A549 (cell line): ENCODE measurements around the gene STEAP1B. TPM values are rescaled to one million over a fixed set of nuclear protein-coding genes. Genes with fewer than 3 reads are reported as not detected.

Experiments
- ATAC-seq, 2 experiments: fragments of 200-7000 bp in 1 of 2; fragments of >200 bp in 1 of 2; cut with Nextera tagmentation in 1 of 2; cut with Tn5 transposase in 1 of 2; 3 replicates each; pipeline versions ENCODE4 v1.8.0 to v1.9.1; 2018 to 2020; ENCODE audit warnings: mild to moderate bottlenecking in 1 of 2, moderate library complexity in 1 of 2
- CTCF ChIA-PET: fragments of 300-600 bp; sonication (Branson Sonifier 250); formaldehyde crosslinking; extraction: SDS; loops from one replicate; lab custom pipeline; 2021; ENCODE audit warnings: antibody characterized with exemption, inconsistent platforms; lab: Yijun Ruan, JAX
- POLR2A ChIA-PET: fragments of 350-600 bp; formaldehyde crosslinking; extraction: SDS; loops from one replicate; lab custom pipeline; 2021; ENCODE audit warnings: antibody characterized with exemption, inconsistent platforms; lab: Yijun Ruan, JAX
- DNase-seq, 2 experiments: peaks; one replicate each; pipeline versions ENCODE4 v3.0.0 to v3.0.0-alpha.2; 2011 to 2016; ENCODE audit warnings: low read depth in 1 of 2, low spot score in 1 of 2
- FAIRE-seq: peaks from 2 replicates; lab custom pipeline; 2011; peaks lifted over from hg19 to GRCh38; lab: Jason Lieb, UNC
- H3K27ac ChIP-seq, 2 experiments: fragments of >200 bp; sonication (Bioruptor Twin); formaldehyde crosslinking; 3 replicates each; pipeline ENCODE4 v1.5.1; 2016 to 2017
- H3K4me1 ChIP-seq: fragments of >200 bp; sonication (Bioruptor Twin); formaldehyde crosslinking; 3 replicates; pipeline ENCODE4 v1.6.1; 2016
- H3K4me2 ChIP-seq: fragments of >200 bp; sonication (Bioruptor Twin); formaldehyde crosslinking; 3 replicates; pipeline ENCODE4 v1.6.1; 2016
- H3K4me3 ChIP-seq: fragments of >200 bp; sonication (Bioruptor Twin); formaldehyde crosslinking; 3 replicates; pipeline ENCODE4 v1.5.1; 2016
- H3K9me3 ChIP-seq: fragments of >200 bp; sonication (Bioruptor Twin); formaldehyde crosslinking; 3 replicates; pipeline ENCODE4 v1.6.1; 2016
- BHLHE40 ChIP-seq: IDR thresholded peaks from 2 replicates; pipeline ENCODE4 v1.6.1; 2012; ENCODE audit warnings: low read depth, low read length, inconsistent platforms
- CBX2 ChIP-seq: fragments of 200-600 bp; sonication (generic); IDR thresholded peaks from 2 replicates; pipeline ENCODE4 v1.6.1; 2016; ENCODE audit warnings: low read depth, mild to moderate bottlenecking, borderline replicate concordance
- CBX8 ChIP-seq: fragments of 200-600 bp; sonication (generic); IDR thresholded peaks from 2 replicates; pipeline ENCODE4 v1.6.1; 2016
- CEBPB ChIP-seq, 2 experiments: fragments of >200 bp in 1 of 2; sonication (Bioruptor Twin) in 1 of 2; formaldehyde crosslinking in 1 of 2; IDR thresholded peaks; 2 replicates each; pipeline ENCODE4 v1.6.1; 2012 to 2016
- CHD2 ChIP-seq: fragments of 150-350 bp; IDR thresholded peaks from 2 replicates; pipeline ENCODE4 v1.6.1; 2014; ENCODE audit warnings: low read length; ENCODE audit not compliant: partially characterized antibody
- ESRRA ChIP-seq: fragments of 150-350 bp; IDR thresholded peaks from 2 replicates; pipeline ENCODE4 v1.6.1; 2014; ENCODE audit warnings: mild to moderate bottlenecking, low read length, borderline replicate concordance
- JUN ChIP-seq, 2 experiments: fragments of >200 bp; sonication (Bioruptor Twin); formaldehyde crosslinking; IDR thresholded peaks; 2 replicates in 1 of 2; 3 replicates in 1 of 2; pipeline ENCODE4 v1.6.1; 2016 to 2017
- KDM5A ChIP-seq: fragments of 200-600 bp; sonication (generic); IDR thresholded peaks from 2 replicates; pipeline ENCODE4 v1.6.1; 2016; ENCODE audit warnings: antibody characterized with exemption, mild to moderate bottlenecking
- MAFK ChIP-seq: fragments of 450-650 bp; IDR thresholded peaks from 2 replicates; pipeline ENCODE4 v1.6.1; 2014; ENCODE audit not compliant: partially characterized antibody
- NFE2L2 ChIP-seq: fragments of 150-350 bp; conservative IDR thresholded peaks from 2 replicates; pipeline ENCODE4 v1.6.1; 2014; ENCODE audit warnings: low read length
- NR3C1 ChIP-seq: fragments of >200 bp; sonication (Bioruptor Twin); formaldehyde crosslinking; IDR thresholded peaks from 3 replicates; pipeline ENCODE4 v1.6.1; 2017
- PHF8 ChIP-seq: fragments of 200-600 bp; sonication (generic); IDR thresholded peaks from 2 replicates; pipeline ENCODE4 v1.6.1; 2016; ENCODE audit warnings: low read depth, mild to moderate bottlenecking, antibody characterized with exemption, moderate library complexity, borderline replicate concordance
- POLR2A ChIP-seq: IDR thresholded peaks from 2 replicates; pipeline ENCODE4 v1.6.1; 2012; ENCODE audit warnings: mild to moderate bottlenecking, low read length
- RNF2 ChIP-seq: fragments of 200-600 bp; sonication (generic); IDR thresholded peaks from 2 replicates; pipeline ENCODE4 v1.6.1; 2016; ENCODE audit warnings: low read depth, mild to moderate bottlenecking, antibody characterized with exemption, moderate library complexity, borderline replicate concordance
- SREBF2 ChIP-seq: fragments of 450-650 bp; IDR thresholded peaks from 2 replicates; pipeline ENCODE4 v1.6.1; 2014; ENCODE audit warnings: mild to moderate bottlenecking, moderate library complexity
- TFCP2L1 ChIP-seq: fragments of 250-450 bp; sonication (Bioruptor Pico); IDR thresholded peaks from 2 replicates; pipeline ENCODE4 v1.5.0; 2021; ENCODE audit warnings: mild to moderate bottlenecking
- ZC3H11A ChIP-seq: fragments of 450-650 bp; IDR thresholded peaks from 2 replicates; pipeline ENCODE4 v1.6.1; 2014; ENCODE audit warnings: antibody characterized with exemption, mild to moderate bottlenecking
- ZNF302 ChIP-seq: fragments of 250-450 bp; sonication (Bioruptor Pico); IDR thresholded peaks from 2 replicates; pipeline ENCODE4 v1.9.0; 2021; ENCODE audit warnings: inconsistent platforms, mild to moderate bottlenecking, moderate library complexity
- WGBS: methylation state at CpG from one replicate; pipeline ENCODE4 v1.1.6; 2017; ENCODE audit errors: missing lambda C conversion rate; 5-methylcytosine and 5-hydroxymethylcytosine counted together
- polyA plus RNA-seq, 4 experiments: library from polyadenylated mRNA; depleted of rRNA in 3 of 4; stranded (reverse); fragments of >200 nt; fragmentation: RNase III in 1 of 4; extraction: RNeasy Plus Mini Kit Qiagen cat#74134 plus additional on column Dnase treatment in 1 of 4; gene quantifications; 2 replicates in 3 of 4; 3 replicates in 1 of 4; pipeline ENCODE4 v1.2.3, GENCODE V29; 2011 to 2017
- TF ChIP-seq, protein P1 (sequence below): fragments of >200 bp; sonication (Bioruptor Twin); formaldehyde crosslinking; IDR thresholded peaks from 2 replicates; pipeline ENCODE4 v1.6.1; 2016
- TF ChIP-seq, protein P2 (sequence below): fragments of >200 bp; sonication (Bioruptor Twin); formaldehyde crosslinking; IDR thresholded peaks from 3 replicates; pipeline ENCODE4 v1.6.1; 2016
- TF ChIP-seq, protein P3 (sequence below): IDR thresholded peaks from 2 replicates; pipeline ENCODE4 v1.6.1; 2012
- TF ChIP-seq, protein P4 (sequence below): fragments of 450-650 bp; IDR thresholded peaks from 2 replicates; pipeline ENCODE4 v1.6.1; 2014; ENCODE audit warnings: antibody characterized with exemption
- TF ChIP-seq, protein P5 (sequence below): fragments of 200-600 bp; sonication (generic); IDR thresholded peaks from 2 replicates; pipeline ENCODE4 v1.6.1; 2016; ENCODE audit warnings: antibody characterized with exemption, mild to moderate bottlenecking, moderate library complexity

Gene STEAP1B
- polyA plus RNA-seq, 2 of the 4 experiments (the other 2 are of a cell fraction): 0.08 to 0.22 TPM

DNA sequence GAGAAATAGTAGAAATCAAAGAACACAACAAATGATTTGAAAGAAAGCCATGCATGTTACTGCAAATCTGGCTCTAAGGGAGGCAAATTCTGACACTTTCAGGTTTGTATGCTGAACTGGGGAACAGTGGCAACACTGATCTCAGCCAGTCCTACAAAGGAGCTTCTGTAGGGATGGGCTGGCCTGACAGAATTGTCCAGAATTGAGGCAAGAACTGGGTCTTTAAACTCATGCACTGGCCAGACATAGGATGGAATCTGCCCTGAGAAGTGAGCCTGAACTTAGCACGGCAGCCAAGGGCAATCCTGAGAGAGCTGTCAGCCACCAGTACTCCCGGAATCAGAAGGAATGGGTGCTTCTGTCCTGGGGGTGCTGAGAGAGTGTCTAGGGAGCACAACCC lies 72.1 kb downstream of the STEAP1B start:
- H3K4me1 ChIP-seq: no peaks in the 10 kb centered on the region
- no peak overlapping the region for H3K27ac ChIP-seq
- FAIRE-seq (no peak), DNase-seq (no peak), ATAC-seq (no peak)
- WGBS: 31% methylated on average over 2 of the region's 2 CpGs
- TF ChIP-seq, protein P1, sequence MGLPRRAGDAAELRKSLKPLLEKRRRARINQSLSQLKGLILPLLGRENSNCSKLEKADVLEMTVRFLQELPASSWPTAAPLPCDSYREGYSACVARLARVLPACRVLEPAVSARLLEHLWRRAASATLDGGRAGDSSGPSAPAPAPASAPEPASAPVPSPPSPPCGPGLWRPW: no peak
- TF ChIP-seq POLR2A (no peak), BHLHE40 (no peak), ZNF302 (CRISPR knock-in tag) (no peak), NFE2L2 (no peak), RNF2 (no peak), CHD2 (no peak)
- TF ChIP-seq, protein P2, sequence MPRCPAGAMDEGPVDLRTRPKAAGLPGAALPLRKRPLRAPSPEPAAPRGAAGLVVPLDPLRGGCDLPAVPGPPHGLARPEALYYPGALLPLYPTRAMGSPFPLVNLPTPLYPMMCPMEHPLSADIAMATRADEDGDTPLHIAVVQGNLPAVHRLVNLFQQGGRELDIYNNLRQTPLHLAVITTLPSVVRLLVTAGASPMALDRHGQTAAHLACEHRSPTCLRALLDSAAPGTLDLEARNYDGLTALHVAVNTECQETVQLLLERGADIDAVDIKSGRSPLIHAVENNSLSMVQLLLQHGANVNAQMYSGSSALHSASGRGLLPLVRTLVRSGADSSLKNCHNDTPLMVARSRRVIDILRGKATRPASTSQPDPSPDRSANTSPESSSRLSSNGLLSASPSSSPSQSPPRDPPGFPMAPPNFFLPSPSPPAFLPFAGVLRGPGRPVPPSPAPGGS: no peak
- TF ChIP-seq, protein P3, sequence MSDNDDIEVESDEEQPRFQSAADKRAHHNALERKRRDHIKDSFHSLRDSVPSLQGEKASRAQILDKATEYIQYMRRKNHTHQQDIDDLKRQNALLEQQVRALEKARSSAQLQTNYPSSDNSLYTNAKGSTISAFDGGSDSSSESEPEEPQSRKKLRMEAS: no peak
- TF ChIP-seq, protein P4, sequence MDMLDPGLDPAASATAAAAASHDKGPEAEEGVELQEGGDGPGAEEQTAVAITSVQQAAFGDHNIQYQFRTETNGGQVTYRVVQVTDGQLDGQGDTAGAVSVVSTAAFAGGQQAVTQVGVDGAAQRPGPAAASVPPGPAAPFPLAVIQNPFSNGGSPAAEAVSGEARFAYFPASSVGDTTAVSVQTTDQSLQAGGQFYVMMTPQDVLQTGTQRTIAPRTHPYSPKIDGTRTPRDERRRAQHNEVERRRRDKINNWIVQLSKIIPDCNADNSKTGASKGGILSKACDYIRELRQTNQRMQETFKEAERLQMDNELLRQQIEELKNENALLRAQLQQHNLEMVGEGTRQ: no peak
- no peak overlapping the region for H3K4me3 ChIP-seq
- H3K4me2 ChIP-seq: no peak overlapping the region
- CTCF ChIA-PET: no interaction called here
- H3K9me3 ChIP-seq: no peaks in the 10 kb centered on the region
- POLR2A ChIA-PET: no interaction called here

DNA sequence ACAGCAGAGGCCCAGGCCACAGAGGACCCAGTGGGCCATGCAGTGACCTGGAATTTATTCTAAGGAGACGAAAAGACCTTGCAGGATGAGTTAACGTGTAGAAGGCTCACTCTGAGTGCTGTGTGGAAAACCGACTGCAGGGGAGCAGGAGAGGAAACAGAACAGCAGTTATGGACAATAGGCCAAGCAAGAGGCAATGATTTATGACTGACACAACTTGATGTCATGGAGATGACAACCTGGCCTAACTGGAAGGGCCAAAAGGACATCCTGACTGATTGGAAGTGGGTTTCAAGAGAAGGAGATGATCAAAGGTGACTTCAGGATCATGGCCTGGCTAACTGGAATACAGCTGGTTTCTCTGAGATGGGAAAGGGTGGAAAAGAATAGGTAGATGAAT lies 72.9 kb downstream of the STEAP1B start:
- CTCF ChIA-PET: no interaction called here
- Histone ChIP-seq H3K4me3 (no peak overlapping the region), H3K4me1 (no peaks in the 10 kb centered on the region), H3K4me2 (no peak overlapping the region)
- no peak for TF ChIP-seq CBX8
- no peak for TF ChIP-seq MAFK
- TF ChIP-seq ESRRA: no peak
- no peak for TF ChIP-seq ZC3H11A
- TF ChIP-seq JUN (IDR thresholded peaks at IDR 0.05): no peak
- TF ChIP-seq KDM5A: no peak
- TF ChIP-seq, protein P2: no peak
- no peak for TF ChIP-seq CBX2
- no peak for TF ChIP-seq PHF8
- TF ChIP-seq CHD2: no peak
- no peak for TF ChIP-seq ZNF302 (CRISPR knock-in tag)
- TF ChIP-seq, all 56 proteins: peak for 0
- H3K27ac ChIP-seq: no peak overlapping the region
- WGBS: 37% methylated on average over 3 of the region's 3 CpGs
- H3K9me3 ChIP-seq: no peaks in the 10 kb centered on the region
- no peak for ATAC-seq
- POLR2A ChIA-PET: no interaction called here
- FAIRE-seq: no peak
- DNase-seq: no peak

DNA sequence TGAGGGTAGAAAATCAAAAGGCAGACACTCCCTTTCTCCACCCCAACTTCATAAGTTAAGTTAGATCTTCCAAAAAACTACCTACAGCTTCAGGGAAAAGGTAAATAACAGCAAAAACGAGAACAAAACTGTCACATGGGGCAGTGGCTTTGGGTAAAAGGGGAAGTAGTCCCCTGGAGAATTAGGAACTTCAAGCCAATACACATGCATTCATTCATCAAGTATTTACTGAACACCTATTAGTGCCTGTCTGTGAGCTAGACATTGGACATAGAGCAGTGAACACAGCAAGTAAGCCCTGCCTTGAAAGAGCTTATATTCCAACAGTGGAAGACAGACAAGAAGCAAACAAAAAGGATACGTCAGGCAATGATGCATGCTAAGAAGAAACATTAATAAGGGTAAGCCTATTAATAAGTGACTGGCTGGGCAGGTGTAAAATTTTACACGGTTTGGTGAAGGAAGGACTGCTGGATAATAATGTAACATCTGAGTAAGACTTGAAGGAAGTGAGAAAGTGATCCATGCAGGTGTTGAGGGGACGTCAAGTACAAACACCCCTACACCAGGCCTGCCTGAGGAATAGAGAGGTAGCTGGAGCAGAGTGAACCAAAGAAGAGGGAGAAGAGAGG lies 73.4 kb downstream of the STEAP1B start:
- no peak overlapping the region for H3K4me3 ChIP-seq
- H3K4me1 ChIP-seq: no peaks in the 10 kb centered on the region
- CTCF ChIA-PET: no interaction called here
- TF ChIP-seq TFCP2L1 (CRISPR knock-in tag): no peak
- TF ChIP-seq NR3C1: no peak
- no peak for TF ChIP-seq PHF8
- TF ChIP-seq, protein P1: no peak
- TF ChIP-seq, protein P5, sequence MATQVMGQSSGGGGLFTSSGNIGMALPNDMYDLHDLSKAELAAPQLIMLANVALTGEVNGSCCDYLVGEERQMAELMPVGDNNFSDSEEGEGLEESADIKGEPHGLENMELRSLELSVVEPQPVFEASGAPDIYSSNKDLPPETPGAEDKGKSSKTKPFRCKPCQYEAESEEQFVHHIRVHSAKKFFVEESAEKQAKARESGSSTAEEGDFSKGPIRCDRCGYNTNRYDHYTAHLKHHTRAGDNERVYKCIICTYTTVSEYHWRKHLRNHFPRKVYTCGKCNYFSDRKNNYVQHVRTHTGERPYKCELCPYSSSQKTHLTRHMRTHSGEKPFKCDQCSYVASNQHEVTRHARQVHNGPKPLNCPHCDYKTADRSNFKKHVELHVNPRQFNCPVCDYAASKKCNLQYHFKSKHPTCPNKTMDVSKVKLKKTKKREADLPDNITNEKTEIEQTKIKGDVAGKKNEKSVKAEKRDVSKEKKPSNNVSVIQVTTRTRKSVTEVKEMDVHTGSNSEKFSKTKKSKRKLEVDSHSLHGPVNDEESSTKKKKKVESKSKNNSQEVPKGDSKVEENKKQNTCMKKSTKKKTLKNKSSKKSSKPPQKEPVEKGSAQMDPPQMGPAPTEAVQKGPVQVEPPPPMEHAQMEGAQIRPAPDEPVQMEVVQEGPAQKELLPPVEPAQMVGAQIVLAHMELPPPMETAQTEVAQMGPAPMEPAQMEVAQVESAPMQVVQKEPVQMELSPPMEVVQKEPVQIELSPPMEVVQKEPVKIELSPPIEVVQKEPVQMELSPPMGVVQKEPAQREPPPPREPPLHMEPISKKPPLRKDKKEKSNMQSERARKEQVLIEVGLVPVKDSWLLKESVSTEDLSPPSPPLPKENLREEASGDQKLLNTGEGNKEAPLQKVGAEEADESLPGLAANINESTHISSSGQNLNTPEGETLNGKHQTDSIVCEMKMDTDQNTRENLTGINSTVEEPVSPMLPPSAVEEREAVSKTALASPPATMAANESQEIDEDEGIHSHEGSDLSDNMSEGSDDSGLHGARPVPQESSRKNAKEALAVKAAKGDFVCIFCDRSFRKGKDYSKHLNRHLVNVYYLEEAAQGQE: no peak
- no peak for TF ChIP-seq SREBF2
- TF ChIP-seq BHLHE40: no peak
- TF ChIP-seq, protein P4: no peak
- TF ChIP-seq ZNF302 (CRISPR knock-in tag): no peak
- TF ChIP-seq CEBPB (IDR thresholded peaks at IDR 0.05): no peak
- TF ChIP-seq JUN (IDR thresholded peaks at IDR 0.05): no peak
- H3K27ac ChIP-seq: no peak overlapping the region
- 30% methylated on average over 4 of the region's 4 CpGs for WGBS
- POLR2A ChIA-PET: no interaction called here
- ATAC-seq (no peak), FAIRE-seq (no peak), DNase-seq (no peak)
- no peak overlapping the region for H3K4me2 ChIP-seq
- no peaks in the 10 kb centered on the region for H3K9me3 ChIP-seq
